ENCODE data around the gene OBSCN. TPM values are rescaled to one million over a fixed set of nuclear protein-coding genes. Genes with fewer than 3 reads are reported as not detected.

Gene OBSCN
- 10.6 and 11.4 TPM in 2 replicates for total RNA-seq

GRCh38 chr1:228207851-228208821, at the start of gene OBSCN:
OBSCN (plus strand) TSS chr1:228208044; CDS start chr1:228211784, 3,740 bp downstream.

GRCh38 chr1:228165372-228166169, 42.3 kb upstream of the OBSCN start, which contains the start of gene IBA57:
IBA57 (plus strand) TSS chr1:228165804; CDS start chr1:228165817, 13 bp downstream.

GRCh38 chr1:228416217-228416933, 208.5 kb downstream of the OBSCN start, which contains the start of gene TRIM17:
TRIM17 (minus strand) TSS chr1:228416861; CDS start chr1:228415072, 1,789 bp downstream.

Other genes with a start within 250 kb of the OBSCN start
- not detected in 2 replicates for gene WNT3A, start 201.0 kb upstream of the OBSCN start, total RNA-seq
- 382 and 385 TPM in 2 replicates for gene ARF1, start 125.3 kb upstream of the OBSCN start, total RNA-seq
- gene C1orf35, start 104.7 kb upstream of the OBSCN start, total RNA-seq = 2.8 and 3.5 TPM in 2 replicates
- gene MRPL55, start 98.7 kb upstream of the OBSCN start, total RNA-seq = 22.0 and 39.6 TPM in 2 replicates
- gene GUK1, start 67.8 kb upstream of the OBSCN start, total RNA-seq = 197 and 281 TPM in 2 replicates
- 2.1 TPM in 2 replicates for gene GJC2, start 58.1 kb upstream of the OBSCN start, total RNA-seq
- 6.8 and 8.8 TPM in 2 replicates for gene IBA57, start 42.2 kb upstream of the OBSCN start, total RNA-seq
- gene TRIM11, start 198.8 kb downstream of the OBSCN start, total RNA-seq = 22.3 and 23.0 TPM in 2 replicates
- gene TRIM17, start 208.8 kb downstream of the OBSCN start, total RNA-seq = 0.32 and 0.49 TPM in 2 replicates